ENCODE results near the gene PI4K2A. TPM values are rescaled to one million over a fixed set of nuclear protein-coding genes. Genes with fewer than 3 reads are reported as not detected.
"Not testable (repeated sequence)": the region's sequence is repeated elsewhere in the genome, so short reads cannot be mapped to it uniquely, and the experiment has no call there.

PI4K2A gene
- total RNA-seq, 6 experiments from 2014 or later = 26.7 to 35.3 (median 31.6) TPM

DNA sequence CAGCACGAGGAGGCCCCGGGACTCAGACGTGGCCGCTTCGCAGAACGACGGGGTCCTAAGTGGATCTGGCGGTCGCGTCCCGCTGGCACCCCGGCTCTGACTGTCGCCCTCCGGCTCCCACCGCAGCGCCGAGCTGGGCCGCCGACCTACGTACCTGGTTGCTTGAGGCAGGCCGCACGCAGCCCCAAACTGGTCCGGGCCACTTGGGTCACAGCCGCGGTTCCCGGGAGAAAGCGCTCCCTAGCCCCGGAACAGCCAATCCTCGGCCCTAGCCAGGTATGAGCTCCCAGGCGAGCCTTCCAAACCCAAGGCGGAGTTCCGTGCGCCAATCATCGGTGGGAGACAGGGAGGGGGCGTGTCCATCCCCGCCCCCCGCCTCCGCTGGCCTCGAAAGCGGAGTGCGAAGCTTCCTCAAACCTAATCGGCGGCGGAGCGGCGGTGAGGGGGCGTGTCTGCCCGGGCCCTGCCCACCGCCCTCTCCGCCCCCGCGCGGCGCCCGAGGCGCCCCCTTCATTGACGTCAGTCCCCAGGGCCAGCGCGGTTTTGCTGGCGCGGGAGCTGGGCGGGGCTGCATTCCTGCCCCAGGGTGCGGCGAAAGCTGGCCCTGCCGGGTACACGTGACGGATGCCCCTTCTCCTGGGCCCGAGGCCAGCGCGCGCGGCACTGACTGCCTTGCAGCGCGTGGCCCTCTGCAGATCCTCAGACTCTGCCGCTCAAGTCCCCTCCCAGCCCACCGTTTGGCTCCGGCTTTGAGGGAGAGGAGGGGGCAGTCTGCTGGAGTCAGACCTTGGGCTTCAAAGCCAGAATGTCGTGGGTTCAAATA is 46.7 kb downstream of the PI4K2A start, which contains the start of gene AVPI1:
TSS of gene AVPI1 (minus strand) at position 280 of the 823 bp plus-strand sequence. CDS start 7,336 bp downstream, outside the sequence.
- TF ChIP-seq CTCF (IDR thresholded peaks at IDR 0.05) = no peak
- H3K36me3 Mint-ChIP-seq (ENCODE audit: low read depth) = no peaks in the 10 kb centered on the region; the same call in 1 of the 2 replicates
- H3K27ac Mint-ChIP-seq = peak within 1 kb of the TSS; percentile 97
- peak within 1 kb of the TSS; percentile 95 for H3K4me3 Mint-ChIP-seq
- no peaks in the 10 kb centered on the region; the same call in 1 of the 2 replicates for H3K27me3 Mint-ChIP-seq (ENCODE audit: insufficient read depth)
- peaks cover 66% of the 10 kb centered on the region for H3K4me1 Mint-ChIP-seq (ENCODE audit: low read depth)
- no peaks in the 10 kb centered on the region for H3K9me3 Mint-ChIP-seq
- DNase-seq = peak; percentile 97

DNA sequence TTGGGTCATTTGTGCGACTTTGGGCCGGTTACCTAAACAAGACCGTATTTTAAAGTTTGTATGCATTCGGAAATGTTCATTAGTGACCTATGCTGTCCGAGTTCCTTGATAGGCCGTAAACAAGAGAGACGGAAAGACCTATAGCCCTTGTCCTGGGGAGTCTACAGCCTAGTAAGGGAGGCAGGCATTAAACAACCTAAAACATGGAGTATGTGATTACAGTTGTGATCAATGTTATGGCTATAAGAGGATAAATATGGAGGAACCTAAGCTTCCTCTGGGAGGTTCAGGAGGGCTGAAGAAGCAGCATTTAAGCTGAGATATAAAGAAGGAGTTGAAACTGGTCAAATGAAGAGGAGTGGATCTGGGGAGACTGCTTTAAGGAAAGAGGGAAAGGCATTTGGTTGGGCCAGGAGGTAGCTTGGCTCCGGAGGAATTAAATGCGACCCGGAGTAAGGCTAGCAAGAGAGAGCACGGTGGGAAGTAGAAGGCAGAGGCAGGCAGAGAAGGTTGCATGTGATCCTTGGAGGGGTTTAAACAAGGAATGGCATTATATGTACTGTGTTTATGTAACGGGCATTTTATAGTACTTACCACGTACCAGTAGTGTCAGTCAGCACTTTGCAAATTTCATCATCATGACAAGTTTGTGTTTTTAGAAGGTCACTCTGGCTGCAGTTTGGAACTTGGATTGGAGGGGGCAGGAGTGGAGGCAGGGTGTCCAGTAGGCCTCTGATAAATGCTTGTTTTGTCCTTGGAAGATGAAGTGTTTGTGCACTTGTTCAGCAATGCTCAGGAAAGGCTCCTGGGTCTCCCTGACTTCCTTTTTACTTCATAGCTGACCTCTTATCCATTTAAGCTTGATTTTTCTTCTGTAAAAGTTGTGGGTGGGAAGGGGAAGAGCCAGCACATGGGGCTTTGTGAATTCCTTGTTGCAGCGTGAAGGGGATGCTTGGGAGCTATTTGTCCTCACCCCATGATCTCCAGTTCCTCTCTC is 47.6 kb downstream of the PI4K2A start:
- peaks cover 57% of the 10 kb centered on the region for H3K4me1 Mint-ChIP-seq (ENCODE audit: low read depth)
- peak; percentile 37 for TF ChIP-seq CTCF (IDR thresholded peaks at IDR 0.05)
- peak overlapping the region; percentile 77 for H3K4me3 Mint-ChIP-seq
- peak overlapping the region; percentile 97 for H3K27ac Mint-ChIP-seq
- DNase-seq = peak; percentile 88
- H3K9me3 Mint-ChIP-seq = no peaks in the 10 kb centered on the region
- H3K27me3 Mint-ChIP-seq (ENCODE audit: insufficient read depth) = no peaks in the 10 kb centered on the region; the same call in 1 of the 2 replicates
- no peaks in the 10 kb centered on the region; the same call in 1 of the 2 replicates for H3K36me3 Mint-ChIP-seq (ENCODE audit: low read depth)

GRCh38 chr10:97689559-97690020 is 49.1 kb downstream of the PI4K2A start:
- Mint-ChIP-seq H3K4me1 (ENCODE audit: low read depth) (peaks cover 42% of the 10 kb centered on the region), H3K27me3 (ENCODE audit: insufficient read depth) (no peaks in the 10 kb centered on the region; the same call in 1 of the 2 replicates), H3K4me3 (peak overlapping the region; percentile 62), H3K9me3 (no peaks in the 10 kb centered on the region), H3K27ac (peak overlapping the region; percentile 97), H3K36me3 (ENCODE audit: low read depth) (no peaks in the 10 kb centered on the region; the same call in 1 of the 2 replicates)
- TF ChIP-seq CTCF (IDR thresholded peaks at IDR 0.05) = no peak
- peak; percentile 95 for DNase-seq

- Mint-ChIP-seq H3K36me3 (ENCODE audit: low read depth) (no peaks in the 10 kb centered on the region; the same call in 1 of the 2 replicates), H3K27me3 (ENCODE audit: insufficient read depth) (no peaks in the 10 kb centered on the region; the same call in 1 of the 2 replicates), H3K27ac (peak overlapping the region; percentile 97), H3K4me1 (ENCODE audit: low read depth) (peaks cover 37% of the 10 kb centered on the region), H3K9me3 (no peaks in the 10 kb centered on the region), H3K4me3 (peak overlapping the region; percentile 62)
- DNase-seq = no peak
- no peak for TF ChIP-seq CTCF (IDR thresholded peaks at IDR 0.05)
These were observed 49.7 kb downstream of the PI4K2A start for GRCh38 chr10:97690133-97690532.

GRCh38 chr10:97698072-97698655 is 57.7 kb downstream of the PI4K2A start:
- not testable (repeated sequence) for H3K27ac Mint-ChIP-seq
- H3K4me1 Mint-ChIP-seq (ENCODE audit: low read depth) = peaks cover 12% of the 10 kb centered on the region

More at GRCh38 chr10:97698072-97698655, 57.7 kb downstream of the PI4K2A start:
- not testable (repeated sequence) for H3K4me3 Mint-ChIP-seq; H3K27me3 Mint-ChIP-seq (ENCODE audit: insufficient read depth); H3K9me3 Mint-ChIP-seq; H3K36me3 Mint-ChIP-seq (ENCODE audit: low read depth); DNase-seq

Data from HFFc6 (cell line).